Neutrophil (primary cell): Measurements from ENCODE around the gene SULT1A1.

Experiments
- H3K27ac ChIP-seq: fragments of 200-600 bp; sonication (generic); 2 replicates; pipeline ENCODE4 v1.5.1; 2016; ENCODE audit warnings: mild to moderate bottlenecking, moderate library complexity
- H3K27me3 ChIP-seq: fragments of 200-600 bp; sonication (generic); 2 replicates; pipeline ENCODE4 v1.6.0; 2016; ENCODE audit warnings: mild to moderate bottlenecking
- H3K36me3 ChIP-seq: fragments of 200-600 bp; sonication (generic); 2 replicates; pipeline ENCODE4 v1.5.1; 2017
- H3K4me1 ChIP-seq, 2 experiments: fragments of 200-600 bp in 1 of 2; sonication (generic) in 1 of 2; 1 replicate in 1 of 2; 2 replicates in 1 of 2; pipeline versions ENCODE4 v1.5.1 to v1.6.1; 2013 to 2016; ENCODE audit warnings: low read depth in 1 of 2, low read length in 1 of 2, mild to moderate bottlenecking in 1 of 2, moderate library complexity in 1 of 2; ENCODE audit not compliant: control insufficient read depth in 1 of 2, insufficient read depth in 1 of 2
- H3K4me3 ChIP-seq, 2 experiments: fragments of 200-600 bp in 1 of 2; sonication (generic) in 1 of 2; 1 replicate in 1 of 2; 2 replicates in 1 of 2; pipeline ENCODE4 v1.5.1; 2013 to 2016; ENCODE audit warnings: low read depth in 1 of 2, low read length in 1 of 2, mild to moderate bottlenecking in 1 of 2, moderate library complexity in 1 of 2
- H3K9me3 ChIP-seq: fragments of 200-600 bp; sonication (generic); 2 replicates; pipeline ENCODE4 v1.5.1; 2016
- CTCF ChIP-seq: fragments of 200-600 bp; sonication (generic); IDR thresholded peaks from 2 replicates; pipeline ENCODE4 v1.5.1; 2016; ENCODE audit warnings: antibody characterized with exemption

The SULT1A1 gene

DNA sequence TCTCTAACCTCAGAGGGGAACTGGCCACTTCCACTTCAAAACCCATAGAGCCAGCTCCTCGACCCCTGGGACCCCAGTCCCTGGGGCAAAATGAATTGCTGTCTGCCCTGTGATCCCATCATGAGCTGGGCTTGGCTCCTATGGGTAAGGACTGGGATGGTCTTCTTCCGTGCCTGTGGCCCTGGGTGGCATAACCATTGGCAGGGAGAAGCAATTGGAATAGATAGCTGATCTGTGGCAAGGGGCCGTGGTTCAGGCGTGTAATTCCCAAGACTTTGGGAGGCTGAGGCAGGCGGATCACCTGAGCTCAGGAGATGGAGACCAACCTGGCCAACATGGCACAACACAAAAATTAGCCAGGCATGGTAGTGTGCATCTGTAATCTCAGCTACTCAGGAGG, 17.3 kb downstream of the SULT1A1 start:
- no peak for TF ChIP-seq CTCF
- peaks cover 53% of the 10 kb centered on the region for H3K36me3 ChIP-seq
- no peak overlapping the region for H3K4me3 ChIP-seq
- H3K27ac ChIP-seq: no peak overlapping the region
- H3K9me3 ChIP-seq: no peaks in the 10 kb centered on the region
- H3K27me3 ChIP-seq: no peaks in the 10 kb centered on the region
- peaks cover 15% of the 10 kb centered on the region in 2 experiments for H3K4me1 ChIP-seq

GRCh38 chr16:28591355-28591754, 18.5 kb downstream of the SULT1A1 start:
- Histone ChIP-seq H3K9me3 (no peaks in the 10 kb centered on the region), H3K27ac (no peak overlapping the region), H3K27me3 (no peaks in the 10 kb centered on the region), H3K4me3 (no peak overlapping the region), H3K4me1 (peaks cover 3 to 4% of the 10 kb centered on the region in 2 experiments), H3K36me3 (peaks cover 55% of the 10 kb centered on the region)
- TF ChIP-seq CTCF: no peak

GRCh38 chr16:28590384-28591340, 19.2 kb downstream of the SULT1A1 start:
- no peak overlapping the region for H3K27ac ChIP-seq
- H3K36me3 ChIP-seq: peaks cover 58% of the 10 kb centered on the region
- TF ChIP-seq CTCF: no peak

DNA sequence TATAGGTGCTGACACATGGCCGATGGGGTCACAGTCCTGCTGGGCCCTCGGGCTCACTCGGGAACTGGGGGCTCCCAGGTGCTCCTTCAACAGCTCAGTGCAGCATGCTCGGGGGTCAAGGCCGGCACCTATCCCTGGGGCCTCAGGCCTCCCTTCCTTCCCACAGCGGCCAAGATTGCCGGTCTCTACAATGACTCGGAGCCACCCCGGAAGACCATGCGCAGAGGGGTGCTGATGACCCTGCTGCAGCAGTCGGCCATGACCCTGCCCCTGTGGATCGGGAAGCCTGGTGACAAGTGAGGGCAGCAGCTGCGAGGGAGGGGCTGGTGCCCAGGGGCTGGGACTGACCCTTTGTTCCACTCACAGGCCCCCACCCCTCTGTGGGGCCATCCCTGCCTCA, 19.9 kb downstream of the SULT1A1 start:
- H3K36me3 ChIP-seq: peaks cover 66% of the 10 kb centered on the region
- no peak for TF ChIP-seq CTCF
- H3K9me3 ChIP-seq: no peaks in the 10 kb centered on the region
- no peak overlapping the region for H3K4me3 ChIP-seq
- no peaks in the 10 kb centered on the region for H3K4me1 ChIP-seq
- no peaks in the 10 kb centered on the region for H3K27me3 ChIP-seq
- no peak overlapping the region for H3K27ac ChIP-seq

More at GRCh38 chr16:28590384-28591340, 19.2 kb downstream of the SULT1A1 start:
- Histone ChIP-seq H3K9me3 (no peaks in the 10 kb centered on the region), H3K4me1 (no peaks in the 10 kb centered on the region), H3K27me3 (no peaks in the 10 kb centered on the region), H3K4me3 (no peak overlapping the region)

GRCh38 chr16:28589069-28589468, 20.8 kb downstream of the SULT1A1 start:
- Histone ChIP-seq H3K4me1 (no peaks in the 10 kb centered on the region), H3K9me3 (no peaks in the 10 kb centered on the region), H3K27me3 (no peaks in the 10 kb centered on the region), H3K4me3 (no peak overlapping the region), H3K36me3 (peaks cover 68% of the 10 kb centered on the region), H3K27ac (no peak overlapping the region)
- no peak for TF ChIP-seq CTCF
